ENCODE measurements around the gene SEPTIN8. TPM values are rescaled to one million over a fixed set of nuclear protein-coding genes. Genes with fewer than 3 reads are reported as not detected.

Gene SEPTIN8
- total and polyA plus RNA-seq, 3 experiments from 2014 or later: 2.8 to 38.1 (median 34.5) TPM

DNA sequence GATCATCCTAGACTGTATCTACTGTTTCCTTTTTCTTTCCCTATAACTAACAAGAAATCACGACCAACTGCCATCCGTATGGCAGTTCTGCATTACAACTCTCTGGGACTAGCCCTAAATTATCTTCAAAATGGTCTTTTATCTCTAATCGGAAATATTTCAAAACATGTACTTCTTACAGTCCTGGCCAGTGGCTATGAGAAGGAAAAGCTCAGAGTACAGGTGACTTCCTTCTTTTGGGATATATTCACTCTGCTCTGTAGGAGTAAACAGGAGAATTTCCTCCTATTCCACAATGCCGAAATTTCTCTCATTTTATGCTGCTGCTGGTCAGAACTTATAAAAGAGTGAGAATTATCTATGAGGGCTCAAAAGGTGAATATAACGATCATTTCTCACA, 1.8 kb upstream of the SEPTIN8 start:
- Histone ChIP-seq H3K4me3 (ENCODE audit: low read length) (no peak overlapping the region), H3K9me3 (ENCODE audit: low read length) (no peaks in the 10 kb centered on the region), H3K4me1 (ENCODE audit: insufficient read depth, low read length) (peaks cover 15% of the 10 kb centered on the region), H3K36me3 (ENCODE audit: insufficient read depth, low read length) (no peaks in the 10 kb centered on the region), H3K27ac (ENCODE audit: low read depth, low read length) (no peak overlapping the region), H3K27me3 (ENCODE audit: insufficient read depth, low read length, poor library complexity, severe bottlenecking) (no peaks in the 10 kb centered on the region)
- H3K27ac Mint-ChIP-seq: peak overlapping the region in 1 of 8 donors; percentile 12
- no peak for DNase-seq
- H3K27me3 Mint-ChIP-seq: peaks cover 6 to 9% of the 10 kb centered on the region in 2 donors
- H3K4me3 Mint-ChIP-seq: peak overlapping the region in 5 of 7 donors; percentile 0 to 87 (median 24)
- H3K36me3 Mint-ChIP-seq: no peaks in the 10 kb centered on the region
- peaks cover 24 to 48% (median 34%) of the 10 kb centered on the region in 3 donors for H3K4me1 Mint-ChIP-seq
- CTCF ChIA-PET: interaction anchor here (0.9 to 2.3 kb wide), 3 partner anchors 14 to 42 kb away, joined by 3 to 6 read pairs (median 4); partner anchors contain the start of gene CCNI2
- POLR2A ChIA-PET: no interaction called here
- no peaks in the 10 kb centered on the region for H3K9me3 Mint-ChIP-seq

GRCh38 chr5:132778129-132778528, 1.1 kb upstream of the SEPTIN8 start:
- H3K9me3 ChIP-seq (ENCODE audit: low read length): no peaks in the 10 kb centered on the region
- H3K27me3 Mint-ChIP-seq: peaks cover 6 to 9% of the 10 kb centered on the region in 2 donors
- H3K36me3 Mint-ChIP-seq: no peaks in the 10 kb centered on the region
- no peaks in the 10 kb centered on the region for H3K27me3 ChIP-seq (ENCODE audit: insufficient read depth, low read length, poor library complexity, severe bottlenecking)
- H3K36me3 ChIP-seq (ENCODE audit: insufficient read depth, low read length): no peaks in the 10 kb centered on the region
- peak overlapping the region in 7 of 8 donors; percentile 12 to 88 (median 78) for H3K27ac Mint-ChIP-seq
- DNase-seq: no peak
- peaks cover 15% of the 10 kb centered on the region for H3K4me1 ChIP-seq (ENCODE audit: insufficient read depth, low read length)
- H3K4me3 Mint-ChIP-seq: peak overlapping the region; percentile 73 to 93 (median 87)
- CTCF ChIA-PET: interaction anchor here (1.8 to 2.3 kb wide), 2 partner anchors 31 to 42 kb away, joined by 4 to 6 read pairs; partner anchors contain the start of gene CCNI2
- peak overlapping the region; percentile 43 for H3K27ac ChIP-seq (ENCODE audit: low read depth, low read length)
- peaks cover 24 to 50% (median 34%) of the 10 kb centered on the region in 3 donors for H3K4me1 Mint-ChIP-seq
- POLR2A ChIA-PET: interaction anchor here (1.6 kb wide), 1 partner anchor 31 kb away, joined by 6 read pairs; the partner anchor contains the start of gene CCNI2
- H3K4me3 ChIP-seq (ENCODE audit: low read length): peak overlapping the region; percentile 66
- no peaks in the 10 kb centered on the region for H3K9me3 Mint-ChIP-seq

GRCh38 chr5:132776938-132777208, 166 bp downstream of the SEPTIN8 start:
- Mint-ChIP-seq H3K36me3 (no peaks in the 10 kb centered on the region), H3K4me3 (peak overlapping the region in 1 of 7 donors; percentile 73), H3K9me3 (no peaks in the 10 kb centered on the region), H3K27ac (no peak overlapping the region), H3K27me3 (peaks cover 3 to 6% of the 10 kb centered on the region in 2 donors), H3K4me1 (peaks cover 24 to 52% (median 34%) of the 10 kb centered on the region in 3 donors)
- H3K27me3 ChIP-seq (ENCODE audit: insufficient read depth, low read length, poor library complexity, severe bottlenecking): no peaks in the 10 kb centered on the region
- H3K9me3 ChIP-seq (ENCODE audit: low read length): no peaks in the 10 kb centered on the region
- H3K4me1 ChIP-seq (ENCODE audit: insufficient read depth, low read length): peaks cover 15% of the 10 kb centered on the region
- no peak for DNase-seq
- ChIA-PET POLR2A (interaction anchor here (1.6 kb wide), 1 partner anchor 29 kb away, joined by 6 read pairs; the partner anchor contains the start of gene CCNI2), CTCF (interaction anchor here (1.3 kb wide), 1 partner anchor 43 kb away, joined by 4 read pairs; no protein-coding TSS in a partner anchor)
- H3K4me3 ChIP-seq (ENCODE audit: low read length): peak overlapping the region; percentile 26
- H3K27ac ChIP-seq (ENCODE audit: low read depth, low read length): peak overlapping the region; percentile 55
- no peaks in the 10 kb centered on the region for H3K36me3 ChIP-seq (ENCODE audit: insufficient read depth, low read length)

DNA sequence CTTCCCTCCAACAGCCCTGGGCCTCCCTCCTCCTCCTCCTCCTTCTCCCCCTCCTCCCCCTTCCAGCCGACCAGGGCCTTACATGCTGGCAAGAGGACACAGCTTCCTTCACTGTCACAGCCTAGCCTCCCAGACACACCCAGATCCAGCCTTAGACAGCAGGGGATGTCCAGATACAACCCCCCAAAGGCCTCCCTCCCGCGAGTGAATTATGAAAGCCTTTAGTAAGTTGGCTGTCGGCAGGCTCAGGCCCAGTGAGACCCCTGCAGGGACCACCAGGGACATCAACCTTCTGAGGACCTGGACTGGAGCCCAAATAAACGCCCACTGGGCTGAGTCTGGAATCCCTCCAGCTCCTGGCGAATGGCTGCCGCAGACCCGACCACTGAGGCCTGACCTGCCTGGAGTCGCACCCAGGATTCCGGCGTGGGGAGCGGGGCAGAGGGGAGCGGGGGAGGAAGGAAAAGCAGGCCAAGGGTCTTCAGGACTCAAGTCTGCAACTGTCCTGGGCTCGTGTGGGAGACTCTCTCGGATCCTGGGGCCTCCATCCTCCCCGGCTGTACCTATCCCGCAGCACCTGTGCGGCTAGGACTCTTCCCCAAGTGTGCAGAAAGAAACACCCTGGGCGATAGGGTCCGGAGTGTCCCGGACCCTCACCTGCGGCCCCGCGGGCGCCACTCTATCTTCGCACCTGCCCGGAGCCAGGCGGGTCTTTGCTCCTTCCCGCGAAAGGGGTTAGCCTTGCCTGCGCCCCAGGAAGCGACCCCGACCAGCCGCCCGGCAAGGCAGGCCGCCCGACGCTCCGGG, 705 bp downstream of the SEPTIN8 start:
- Mint-ChIP-seq H3K4me3 (peak overlapping the region; percentile 65 to 90 (median 79)), H3K9me3 (no peaks in the 10 kb centered on the region), H3K27ac (peak overlapping the region in 5 of 8 donors; percentile 59 to 89 (median 75)), H3K4me1 (peaks cover 21 to 51% (median 34%) of the 10 kb centered on the region in 3 donors), H3K36me3 (no peaks in the 10 kb centered on the region), H3K27me3 (peaks cover 2 to 3% of the 10 kb centered on the region in 2 donors)
- peak overlapping the region; percentile 55 for H3K27ac ChIP-seq (ENCODE audit: low read depth, low read length)
- POLR2A ChIA-PET: interaction anchor here (1.6 kb wide), 1 partner anchor 29 kb away, joined by 6 read pairs; the partner anchor contains the start of gene CCNI2
- CTCF ChIA-PET: interaction anchor here (1.1 to 1.3 kb wide), 3 partner anchors 10 to 43 kb away, joined by 3 to 4 read pairs (median 4); partner anchors contain the start of gene CCNI2
- H3K36me3 ChIP-seq (ENCODE audit: insufficient read depth, low read length): no peaks in the 10 kb centered on the region
- H3K4me1 ChIP-seq (ENCODE audit: insufficient read depth, low read length): peaks cover 15% of the 10 kb centered on the region
- H3K9me3 ChIP-seq (ENCODE audit: low read length): no peaks in the 10 kb centered on the region
- H3K27me3 ChIP-seq (ENCODE audit: insufficient read depth, low read length, poor library complexity, severe bottlenecking): no peaks in the 10 kb centered on the region
- peak in 1 of 5 donors; percentile 11 for DNase-seq
- H3K4me3 ChIP-seq (ENCODE audit: low read length): peak overlapping the region; percentile 26

- Mint-ChIP-seq H3K4me3 (peak overlapping the region in 6 of 7 donors; percentile 77 to 90 (median 80)), H3K4me1 (peaks cover 18 to 43% (median 29%) of the 10 kb centered on the region in 3 donors), H3K36me3 (no peaks in the 10 kb centered on the region), H3K9me3 (no peaks in the 10 kb centered on the region), H3K27ac (peak overlapping the region in 5 of 8 donors; percentile 3 to 87 (median 59)), H3K27me3 (no peaks in the 10 kb centered on the region)
- Histone ChIP-seq H3K9me3 (ENCODE audit: low read length) (no peaks in the 10 kb centered on the region), H3K27me3 (ENCODE audit: insufficient read depth, low read length, poor library complexity, severe bottlenecking) (no peaks in the 10 kb centered on the region), H3K36me3 (ENCODE audit: insufficient read depth, low read length) (no peaks in the 10 kb centered on the region), H3K27ac (ENCODE audit: low read depth, low read length) (peak overlapping the region; percentile 55), H3K4me3 (ENCODE audit: low read length) (no peak overlapping the region), H3K4me1 (ENCODE audit: insufficient read depth, low read length) (peaks cover 15% of the 10 kb centered on the region)
- POLR2A ChIA-PET: no interaction called here
- CTCF ChIA-PET: interaction anchor here (1.1 to 1.5 kb wide), 3 partner anchors 9 to 44 kb away, joined by 3 to 4 read pairs (median 3); partner anchors contain the start of gene CCNI2
- no peak for DNase-seq
Observed at GRCh38 chr5:132775476-132775961, 1.5 kb downstream of the SEPTIN8 start.

- Mint-ChIP-seq H3K4me3 (peak overlapping the region in 2 of 7 donors; percentile 50 to 67), H3K36me3 (no peaks in the 10 kb centered on the region), H3K27me3 (no peaks in the 10 kb centered on the region), H3K4me1 (peaks cover 15 to 39% (median 23%) of the 10 kb centered on the region in 3 donors), H3K27ac (no peak overlapping the region), H3K9me3 (no peaks in the 10 kb centered on the region)
- Histone ChIP-seq H3K4me3 (ENCODE audit: low read length) (no peak overlapping the region), H3K27ac (ENCODE audit: low read depth, low read length) (peak overlapping the region; percentile 17), H3K36me3 (ENCODE audit: insufficient read depth, low read length) (no peaks in the 10 kb centered on the region), H3K9me3 (ENCODE audit: low read length) (no peaks in the 10 kb centered on the region), H3K27me3 (ENCODE audit: insufficient read depth, low read length, poor library complexity, severe bottlenecking) (no peaks in the 10 kb centered on the region), H3K4me1 (ENCODE audit: insufficient read depth, low read length) (peaks cover 15% of the 10 kb centered on the region)
- POLR2A ChIA-PET: no interaction called here
- DNase-seq: no peak
- CTCF ChIA-PET: interaction anchor here (1.1 to 1.5 kb wide), 2 partner anchors 8 to 45 kb away, joined by 3 to 4 read pairs; no protein-coding TSS in a partner anchor
Observed at GRCh38 chr5:132774896-132775295, 2.1 kb downstream of the SEPTIN8 start.

- no peak overlapping the region for H3K27ac Mint-ChIP-seq
- no peaks in the 10 kb centered on the region for H3K27me3 Mint-ChIP-seq
- no peaks in the 10 kb centered on the region for H3K36me3 ChIP-seq (ENCODE audit: insufficient read depth, low read length)
- H3K4me3 ChIP-seq (ENCODE audit: low read length): no peak overlapping the region
- H3K27ac ChIP-seq (ENCODE audit: low read depth, low read length): peak overlapping the region; percentile 17
- H3K9me3 Mint-ChIP-seq: no peaks in the 10 kb centered on the region
- no peaks in the 10 kb centered on the region for H3K36me3 Mint-ChIP-seq
- DNase-seq: no peak
- CTCF ChIA-PET: interaction anchor here (1.5 kb wide), 1 partner anchor 46 kb away, joined by 3 read pairs; no protein-coding TSS in a partner anchor
- no peaks in the 10 kb centered on the region for H3K27me3 ChIP-seq (ENCODE audit: insufficient read depth, low read length, poor library complexity, severe bottlenecking)
- peaks cover 15% of the 10 kb centered on the region for H3K4me1 ChIP-seq (ENCODE audit: insufficient read depth, low read length)
- peak overlapping the region in 1 of 7 donors; percentile 67 for H3K4me3 Mint-ChIP-seq
- H3K9me3 ChIP-seq (ENCODE audit: low read length): no peaks in the 10 kb centered on the region
- peaks cover 15 to 35% (median 20%) of the 10 kb centered on the region in 3 donors for H3K4me1 Mint-ChIP-seq
- POLR2A ChIA-PET: no interaction called here
Observed at GRCh38 chr5:132774406-132774805, 2.6 kb downstream of the SEPTIN8 start.
